Uterus (tissue), 4 donors: ENCODE measurements around the gene EVI5. TPM values are rescaled to one million over a fixed set of nuclear protein-coding genes. Genes with fewer than 3 reads are reported as not detected.
"Not testable (repeated sequence)": the region's sequence is repeated elsewhere in the genome, so short reads cannot be mapped to it uniquely, and the experiment has no call there.

Source experiments
- DNase-seq, 2 donors: peaks; one replicate each; pipeline ENCODE4 v3.0.0-alpha.2; 2019 to 2020
- H3K27ac ChIP-seq, 2 donors: fragments of 200-600 bp; sonication (generic); 1 replicate in 1 of 2; 2 replicates in 1 of 2; pipeline ENCODE4 v1.5.1; 2016 to 2018
- H3K27me3 ChIP-seq, 2 donors: fragments of 200-600 bp; sonication (generic); one replicate each; pipeline ENCODE4 v1.5.1; 2018 to 2019; ENCODE audit warnings: control low read depth in 1 of 2
- H3K36me3 ChIP-seq, 2 donors: fragments of 200-600 bp; sonication (generic); one replicate each; pipeline ENCODE4 v1.5.1; 2019; ENCODE audit warnings: control low read depth in 1 of 2
- H3K4me1 ChIP-seq, 2 donors: fragments of 200-600 bp; sonication (generic); one replicate each; pipeline ENCODE4 v1.5.1; 2018 to 2019; ENCODE audit warnings: control low read depth in 1 of 2
- H3K4me3 ChIP-seq, 2 donors: fragments of 200-600 bp; sonication (generic); 1 replicate in 1 of 2; 2 replicates in 1 of 2; pipeline ENCODE4 v1.5.1; 2018 to 2019; ENCODE audit warnings: mild to moderate bottlenecking in 1 of 2
- H3K9me3 ChIP-seq, 2 donors: fragments of 200-600 bp; sonication (generic); one replicate each; pipeline ENCODE4 v1.5.1; 2019; ENCODE audit warnings: control low read depth in 1 of 2
- POLR2A ChIP-seq, 2 donors: fragments of 450-650 bp; IDR thresholded peaks; one replicate each; pipeline ENCODE4 v1.6.1; 2016; ENCODE audit warnings: antibody characterized with exemption in 2 of 2, mild to moderate bottlenecking in 1 of 2, moderate library complexity in 1 of 2
- intact Hi-C: fragments of 100-400 bp; cut with DNase I; formaldehyde crosslinking; loops from one replicate; pipeline ENCODE4 v1.15.1; 2023; ENCODE audit warnings: low total_unique reads
- total RNA-seq, 4 donors: library from RNA; depleted of rRNA in 3 of 4; stranded (reverse); fragments of >200 nt in 3 of 4; gene quantifications; one replicate each; pipeline versions ENCODE4 v1.1.0 to v1.2.4, GENCODE V29; 2014 to 2023
- TF ChIP-seq, protein P1 (sequence below), 4 experiments: fragments of 200-600 bp in 2 of 4; fragments of 450-650 bp in 2 of 4; sonication (generic) in 2 of 4; IDR thresholded peaks; one replicate each; pipeline ENCODE4 v1.5.1; 2016 to 2019; ENCODE audit warnings: antibody characterized with exemption in 4 of 4, mild to moderate bottlenecking in 2 of 4, moderate library complexity in 1 of 4
- donor health status: DM: yes; HTN: yes; CAD: no.

EVI5 gene
- total RNA-seq, 4 donors from 2014 or later: 53.0 to 112 (median 58.4) TPM

DNA sequence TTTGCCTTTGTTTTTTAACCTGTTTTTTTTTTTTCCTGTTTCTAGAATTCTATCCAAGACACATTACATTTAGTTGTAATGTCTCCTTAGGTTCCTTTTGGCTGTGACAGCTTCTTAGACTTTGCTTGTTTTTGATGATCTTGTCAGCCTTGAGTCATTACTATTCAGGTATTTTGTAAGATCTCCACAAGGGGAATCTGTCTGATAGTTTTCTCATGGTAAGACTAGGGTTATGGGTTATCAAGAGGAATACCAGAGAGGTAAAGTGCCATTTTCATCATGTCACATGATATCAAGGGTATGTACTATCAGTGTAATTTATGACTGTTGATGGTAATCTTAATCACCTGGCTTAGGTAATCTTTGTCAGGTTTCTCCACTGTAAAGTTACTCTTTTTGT, 199.1 kb downstream of the EVI5 start:
- Histone ChIP-seq H3K27me3 (no peaks in the 10 kb centered on the region), H3K4me1 (no peaks in the 10 kb centered on the region), H3K36me3 (no peaks in the 10 kb centered on the region), H3K27ac (no peak overlapping the region), H3K9me3 (no peaks in the 10 kb centered on the region), H3K4me3 (no peak overlapping the region)
- DNase-seq: no peak
- no peak for TF ChIP-seq POLR2A (IDR thresholded peaks at IDR 0.05)
- TF ChIP-seq, protein P1, sequence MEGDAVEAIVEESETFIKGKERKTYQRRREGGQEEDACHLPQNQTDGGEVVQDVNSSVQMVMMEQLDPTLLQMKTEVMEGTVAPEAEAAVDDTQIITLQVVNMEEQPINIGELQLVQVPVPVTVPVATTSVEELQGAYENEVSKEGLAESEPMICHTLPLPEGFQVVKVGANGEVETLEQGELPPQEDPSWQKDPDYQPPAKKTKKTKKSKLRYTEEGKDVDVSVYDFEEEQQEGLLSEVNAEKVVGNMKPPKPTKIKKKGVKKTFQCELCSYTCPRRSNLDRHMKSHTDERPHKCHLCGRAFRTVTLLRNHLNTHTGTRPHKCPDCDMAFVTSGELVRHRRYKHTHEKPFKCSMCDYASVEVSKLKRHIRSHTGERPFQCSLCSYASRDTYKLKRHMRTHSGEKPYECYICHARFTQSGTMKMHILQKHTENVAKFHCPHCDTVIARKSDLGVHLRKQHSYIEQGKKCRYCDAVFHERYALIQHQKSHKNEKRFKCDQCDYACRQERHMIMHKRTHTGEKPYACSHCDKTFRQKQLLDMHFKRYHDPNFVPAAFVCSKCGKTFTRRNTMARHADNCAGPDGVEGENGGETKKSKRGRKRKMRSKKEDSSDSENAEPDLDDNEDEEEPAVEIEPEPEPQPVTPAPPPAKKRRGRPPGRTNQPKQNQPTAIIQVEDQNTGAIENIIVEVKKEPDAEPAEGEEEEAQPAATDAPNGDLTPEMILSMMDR (IDR thresholded peaks at IDR 0.05): no peak
- intact Hi-C loops: no loop called here

DNA sequence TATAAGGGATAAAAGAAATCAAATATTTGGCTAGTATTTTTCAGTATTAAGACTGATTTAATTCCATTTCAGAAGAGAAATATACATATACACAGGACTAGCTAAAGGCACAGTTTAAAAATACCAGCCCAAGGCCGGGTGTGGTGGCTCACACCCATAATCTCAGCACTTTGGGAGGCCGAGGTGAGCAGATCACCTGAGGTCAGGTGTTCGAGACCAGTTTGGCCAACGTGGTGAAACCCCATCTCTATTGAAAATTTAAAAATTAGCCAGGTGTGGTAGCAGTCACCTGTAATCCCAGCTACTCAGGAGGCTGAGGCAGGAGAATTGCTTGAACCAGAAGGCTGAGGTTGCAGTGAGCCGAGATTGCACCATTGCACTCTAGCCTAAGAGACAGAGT, 200.1 kb downstream of the EVI5 start:
- intact Hi-C loops, H3K27ac ChIP-seq, H3K36me3 ChIP-seq, H3K4me1 ChIP-seq, H3K9me3 ChIP-seq, H3K4me3 ChIP-seq, H3K27me3 ChIP-seq, DNase-seq: not testable (repeated sequence)

DNA sequence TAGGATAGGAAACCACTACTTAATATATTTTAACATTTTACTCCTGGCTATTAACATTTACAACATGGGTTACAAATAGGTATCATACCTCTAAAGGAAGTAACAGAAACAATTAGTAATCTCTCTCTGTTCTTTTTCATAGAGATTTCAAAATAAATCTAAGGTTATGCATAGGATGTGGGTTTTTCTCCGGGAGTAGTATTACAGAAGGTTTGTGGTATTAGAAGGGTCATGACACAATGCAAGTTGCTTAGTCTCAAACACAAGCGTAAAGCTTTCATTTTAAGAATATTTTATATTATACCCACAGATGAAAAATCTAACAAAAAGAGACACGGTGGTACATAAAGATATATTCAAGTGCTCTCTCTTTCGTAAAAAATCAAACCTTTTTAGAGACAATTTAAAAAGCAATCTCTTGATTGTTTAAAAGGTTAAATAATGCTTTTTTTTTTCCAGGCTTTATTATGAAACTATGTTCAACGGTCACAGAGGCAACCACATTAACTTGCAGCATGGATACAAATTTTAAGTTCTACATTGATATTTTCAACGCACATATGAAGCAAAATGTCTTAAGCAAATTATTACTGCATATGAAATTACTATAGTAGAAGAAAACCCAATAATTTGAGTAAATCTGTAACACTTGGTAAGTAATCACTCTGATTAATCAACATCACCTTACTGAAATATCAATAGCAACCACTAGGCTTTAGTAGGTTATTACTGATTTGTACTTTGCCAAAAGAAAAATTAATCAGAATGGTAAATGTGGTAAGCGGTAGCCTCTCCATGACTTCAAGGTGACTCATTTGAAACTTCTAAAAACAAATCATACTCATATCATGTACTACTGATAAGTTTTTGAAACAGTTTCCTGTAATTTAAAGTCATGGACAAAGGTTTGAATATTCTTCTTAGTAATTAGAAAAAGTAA, 200.8 kb downstream of the EVI5 start:
- TF ChIP-seq, protein P1 (IDR thresholded peaks at IDR 0.05): no peak
- TF ChIP-seq POLR2A (IDR thresholded peaks at IDR 0.05): no peak
- no peaks in the 10 kb centered on the region for H3K4me1 ChIP-seq
- DNase-seq: no peak
- no peaks in the 10 kb centered on the region for H3K9me3 ChIP-seq
- intact Hi-C loops: no loop called here
- H3K27me3 ChIP-seq: no peaks in the 10 kb centered on the region
- no peaks in the 10 kb centered on the region for H3K36me3 ChIP-seq
- no peak overlapping the region for H3K4me3 ChIP-seq
- no peak overlapping the region for H3K27ac ChIP-seq

DNA sequence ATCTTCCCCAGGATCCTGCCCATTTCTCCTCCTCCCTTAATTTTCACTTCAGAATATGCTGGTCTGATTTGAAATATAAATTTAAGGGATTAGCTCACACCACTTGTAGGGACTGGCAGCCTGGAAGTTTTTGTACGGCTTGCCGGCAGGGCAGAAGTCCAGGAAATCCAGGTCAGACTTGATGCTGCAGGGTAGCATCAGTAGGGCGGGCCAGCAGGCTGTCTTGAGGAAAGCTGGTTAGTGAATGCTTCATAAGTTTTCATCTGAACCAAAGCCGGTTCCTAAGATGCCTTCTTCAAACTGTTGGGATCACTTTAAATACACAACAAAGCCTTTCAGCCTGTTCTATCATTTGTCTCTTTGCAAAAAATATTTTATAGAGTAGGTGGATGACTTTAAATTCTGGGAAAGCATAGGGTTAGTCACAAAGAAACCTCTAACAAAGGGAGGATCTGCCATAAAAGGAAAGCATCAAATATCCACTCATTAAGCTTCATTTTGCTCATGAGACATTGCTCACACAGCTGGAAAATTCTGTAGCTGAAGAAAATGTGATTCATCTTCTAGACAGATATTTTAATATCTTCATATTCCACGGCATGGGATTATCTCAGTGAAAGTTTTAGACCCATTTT, 207.5 kb downstream of the EVI5 start:
- no peak for DNase-seq
- TF ChIP-seq POLR2A (IDR thresholded peaks at IDR 0.05): no peak
- TF ChIP-seq, protein P1 (IDR thresholded peaks at IDR 0.05): no peak
- no peaks in the 10 kb centered on the region for H3K36me3 ChIP-seq

DNA sequence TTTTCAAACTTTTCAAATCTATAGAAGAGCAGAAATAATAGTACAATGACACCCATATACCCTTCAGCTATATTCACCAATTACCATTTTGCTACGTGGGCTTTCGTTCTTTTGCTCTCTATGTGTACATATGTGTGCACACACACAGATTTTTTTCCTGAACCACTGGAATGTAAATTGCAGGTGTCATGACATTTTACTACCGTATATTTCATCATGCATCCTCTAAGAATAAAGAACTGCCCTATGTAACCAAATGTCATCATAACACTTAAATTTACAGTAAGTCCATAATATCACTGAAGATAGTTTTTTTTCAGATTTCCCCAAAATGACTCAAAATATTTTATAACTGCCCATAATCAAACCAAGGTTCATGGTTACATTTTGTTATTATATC, 209.8 kb downstream of the EVI5 start:
- Histone ChIP-seq H3K9me3 (no peaks in the 10 kb centered on the region), H3K27me3 (no peaks in the 10 kb centered on the region)
- intact Hi-C loops: no loop called here

More for the DNA sequence above, 207.5 kb downstream of the EVI5 start:
- H3K4me1 ChIP-seq: no peaks in the 10 kb centered on the region
- H3K27me3 ChIP-seq: no peaks in the 10 kb centered on the region
- intact Hi-C loops: no loop called here
- H3K4me3 ChIP-seq: no peak overlapping the region
- H3K27ac ChIP-seq: no peak overlapping the region
- H3K9me3 ChIP-seq: no peaks in the 10 kb centered on the region

More for the DNA sequence above, 209.8 kb downstream of the EVI5 start:
- no peak for TF ChIP-seq POLR2A (IDR thresholded peaks at IDR 0.05)
- TF ChIP-seq, protein P1 (IDR thresholded peaks at IDR 0.05): no peak
- Histone ChIP-seq H3K4me3 (no peak overlapping the region), H3K4me1 (no peaks in the 10 kb centered on the region), H3K36me3 (no peaks in the 10 kb centered on the region), H3K27ac (no peak overlapping the region)
- DNase-seq: no peak
